ENCODE data around the gene CRTC1. TPM values are rescaled to one million over a fixed set of nuclear protein-coding genes. Genes with fewer than 3 reads are reported as not detected.

The CRTC1 gene
- polyA plus RNA-seq, 2 of the 4 experiments (the other 2 are of a cell fraction), result 0.87 to 4.0 TPM

DNA sequence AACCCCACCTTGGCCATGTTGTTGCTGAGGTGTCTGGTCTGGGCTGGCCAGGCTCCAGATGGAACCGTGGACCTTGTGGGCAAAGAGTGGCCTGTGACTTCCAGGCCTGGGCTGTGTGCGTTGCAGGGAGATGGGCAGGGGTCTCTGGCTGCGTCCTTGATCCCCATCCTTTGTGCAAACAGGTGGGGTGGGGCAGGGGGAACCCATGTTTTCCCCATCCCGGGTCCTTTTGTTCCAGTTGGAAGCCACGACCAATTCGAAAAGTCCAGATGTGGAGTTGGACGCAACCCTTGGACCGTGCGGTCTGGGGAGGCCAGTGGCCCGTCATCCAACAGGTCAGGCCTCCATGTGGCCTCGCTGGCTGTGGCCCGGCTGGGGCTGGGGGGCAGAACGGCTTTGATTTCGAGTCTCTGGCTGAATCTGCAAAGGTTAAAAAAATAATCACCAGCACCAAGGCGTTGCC, 120.7 kb downstream of the CRTC1 start:
- DNase-seq (ENCODE audit: low read depth in 1 of 2, low spot score in 1 of 2), result no peak
- WGBS (ENCODE audit: missing lambda C conversion rate), result 84% methylated on average over 15 of the region's 15 CpGs
- H3K4me2 ChIP-seq, result no peak overlapping the region
- no peaks in the 10 kb centered on the region for H3K4me1 ChIP-seq
- no peak overlapping the region for H3K4me3 ChIP-seq
- ChIA-PET CTCF (interaction anchor here (0.6 kb wide), 2 partner anchors 230 to 277 kb away, joined by 3 to 4 read pairs; no protein-coding TSS in a partner anchor), POLR2A (no interaction called here)
- no peak overlapping the region for H3K27ac ChIP-seq
- TF ChIP-seq HOXA7 (CRISPR knock-in tag; IDR thresholded peaks at IDR 0.05), result no peak
- TF ChIP-seq FOSL2 (IDR thresholded peaks at IDR 0.05), result no peak
- TF ChIP-seq FOSL2 (CRISPR knock-in tag; IDR thresholded peaks at IDR 0.05), result no peak
- TF ChIP-seq, protein P1, sequence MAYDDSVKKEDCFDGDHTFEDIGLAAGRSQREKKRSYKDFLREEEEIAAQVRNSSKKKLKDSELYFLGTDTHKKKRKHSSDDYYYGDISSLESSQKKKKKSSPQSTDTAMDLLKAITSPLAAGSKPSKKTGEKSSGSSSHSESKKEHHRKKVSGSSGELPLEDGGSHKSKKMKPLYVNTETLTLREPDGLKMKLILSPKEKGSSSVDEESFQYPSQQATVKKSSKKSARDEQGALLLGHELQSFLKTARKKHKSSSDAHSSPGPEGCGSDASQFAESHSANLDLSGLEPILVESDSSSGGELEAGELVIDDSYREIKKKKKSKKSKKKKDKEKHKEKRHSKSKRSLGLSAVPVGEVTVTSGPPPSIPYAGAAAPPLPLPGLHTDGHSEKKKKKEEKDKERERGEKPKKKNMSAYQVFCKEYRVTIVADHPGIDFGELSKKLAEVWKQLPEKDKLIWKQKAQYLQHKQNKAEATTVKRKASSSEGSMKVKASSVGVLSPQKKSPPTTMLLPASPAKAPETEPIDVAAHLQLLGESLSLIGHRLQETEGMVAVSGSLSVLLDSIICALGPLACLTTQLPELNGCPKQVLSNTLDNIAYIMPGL (CRISPR knock-in tag; IDR thresholded peaks at IDR 0.05; ENCODE audit: borderline replicate concordance), result no peak
- TF ChIP-seq SMC3 (IDR thresholded peaks at IDR 0.05), result no peak
- no peak for TF ChIP-seq FOXS1 (CRISPR knock-in tag; IDR thresholded peaks at IDR 0.05)
- TF ChIP-seq, protein P2, sequence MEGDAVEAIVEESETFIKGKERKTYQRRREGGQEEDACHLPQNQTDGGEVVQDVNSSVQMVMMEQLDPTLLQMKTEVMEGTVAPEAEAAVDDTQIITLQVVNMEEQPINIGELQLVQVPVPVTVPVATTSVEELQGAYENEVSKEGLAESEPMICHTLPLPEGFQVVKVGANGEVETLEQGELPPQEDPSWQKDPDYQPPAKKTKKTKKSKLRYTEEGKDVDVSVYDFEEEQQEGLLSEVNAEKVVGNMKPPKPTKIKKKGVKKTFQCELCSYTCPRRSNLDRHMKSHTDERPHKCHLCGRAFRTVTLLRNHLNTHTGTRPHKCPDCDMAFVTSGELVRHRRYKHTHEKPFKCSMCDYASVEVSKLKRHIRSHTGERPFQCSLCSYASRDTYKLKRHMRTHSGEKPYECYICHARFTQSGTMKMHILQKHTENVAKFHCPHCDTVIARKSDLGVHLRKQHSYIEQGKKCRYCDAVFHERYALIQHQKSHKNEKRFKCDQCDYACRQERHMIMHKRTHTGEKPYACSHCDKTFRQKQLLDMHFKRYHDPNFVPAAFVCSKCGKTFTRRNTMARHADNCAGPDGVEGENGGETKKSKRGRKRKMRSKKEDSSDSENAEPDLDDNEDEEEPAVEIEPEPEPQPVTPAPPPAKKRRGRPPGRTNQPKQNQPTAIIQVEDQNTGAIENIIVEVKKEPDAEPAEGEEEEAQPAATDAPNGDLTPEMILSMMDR (IDR thresholded peaks at IDR 0.05), result no peak
- TF ChIP-seq PHF8 (IDR thresholded peaks at IDR 0.05; ENCODE audit: borderline replicate concordance, low read depth), result no peak
- no peak for TF ChIP-seq RARB (CRISPR knock-in tag; IDR thresholded peaks at IDR 0.05)
- no peak for TF ChIP-seq RNF2 (IDR thresholded peaks at IDR 0.05; ENCODE audit: borderline replicate concordance, low read depth)
- TF ChIP-seq, protein P3, sequence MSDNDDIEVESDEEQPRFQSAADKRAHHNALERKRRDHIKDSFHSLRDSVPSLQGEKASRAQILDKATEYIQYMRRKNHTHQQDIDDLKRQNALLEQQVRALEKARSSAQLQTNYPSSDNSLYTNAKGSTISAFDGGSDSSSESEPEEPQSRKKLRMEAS (IDR thresholded peaks at IDR 0.05), result no peak
- no peak for TF ChIP-seq MAFK (IDR thresholded peaks at IDR 0.05; ENCODE audit: partially characterized antibody)
- no peak for FAIRE-seq
- no peak for ATAC-seq
- H3K9me3 ChIP-seq, result no peaks in the 10 kb centered on the region

DNA sequence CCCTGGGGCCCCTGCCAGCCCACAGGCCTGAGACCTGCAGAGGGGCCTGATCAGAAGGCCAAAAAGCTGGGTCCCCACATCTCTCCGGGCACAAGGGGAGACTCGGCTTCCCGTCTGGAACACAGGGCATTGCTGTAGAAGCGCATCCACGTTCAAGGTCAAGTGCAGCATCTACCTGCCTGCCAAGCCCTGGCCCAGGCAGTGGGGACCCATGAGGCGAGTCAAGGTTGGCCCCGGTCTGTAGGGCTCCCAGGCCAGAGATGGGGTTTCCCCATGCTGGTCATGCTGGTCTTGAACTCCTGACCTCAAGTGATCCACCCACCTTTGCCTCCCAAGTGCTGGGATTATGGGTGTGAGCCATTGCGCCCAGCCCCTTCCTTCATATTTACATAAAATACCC, 121.2 kb downstream of the CRTC1 start:
- CTCF ChIA-PET, result interaction anchor here (0.6 kb wide), 1 partner anchor 276 kb away, joined by 3 read pairs; no protein-coding TSS in a partner anchor
- H3K4me2 ChIP-seq, result no peak overlapping the region
- FAIRE-seq (no peak), ATAC-seq (no peak), DNase-seq (ENCODE audit: low read depth in 1 of 2, low spot score in 1 of 2) (no peak)
- no peaks in the 10 kb centered on the region for H3K4me1 ChIP-seq
- TF ChIP-seq NFE2L2 (conservative IDR thresholded peaks at IDR 0.05; ENCODE audit: low read length), result no peak
- TF ChIP-seq HEYL (CRISPR knock-in tag; IDR thresholded peaks at IDR 0.05), result no peak
- TF ChIP-seq, protein P2 (IDR thresholded peaks at IDR 0.05), result no peak
- TF ChIP-seq, protein P3 (IDR thresholded peaks at IDR 0.05), result no peak
- TF ChIP-seq, protein P4, sequence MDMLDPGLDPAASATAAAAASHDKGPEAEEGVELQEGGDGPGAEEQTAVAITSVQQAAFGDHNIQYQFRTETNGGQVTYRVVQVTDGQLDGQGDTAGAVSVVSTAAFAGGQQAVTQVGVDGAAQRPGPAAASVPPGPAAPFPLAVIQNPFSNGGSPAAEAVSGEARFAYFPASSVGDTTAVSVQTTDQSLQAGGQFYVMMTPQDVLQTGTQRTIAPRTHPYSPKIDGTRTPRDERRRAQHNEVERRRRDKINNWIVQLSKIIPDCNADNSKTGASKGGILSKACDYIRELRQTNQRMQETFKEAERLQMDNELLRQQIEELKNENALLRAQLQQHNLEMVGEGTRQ (IDR thresholded peaks at IDR 0.05), result no peak
- no peaks in the 10 kb centered on the region for H3K9me3 ChIP-seq
- 81% methylated on average over 6 of the region's 8 CpGs for WGBS (ENCODE audit: missing lambda C conversion rate)
- H3K4me3 ChIP-seq, result no peak overlapping the region
- POLR2A ChIA-PET, result no interaction called here
- no peak overlapping the region for H3K27ac ChIP-seq

Measured in A549 (cell line).